HG03025 (cell line): Measurements from ENCODE around the gene CEBPG.

Experiments
- ATAC-seq: cut with Tn5 transposase; IDR thresholded peaks from one replicate; pipeline ENCODE4 v1.9.1; 2021; ENCODE audit warnings: mild to moderate bottlenecking, moderate library complexity; ENCODE audit not compliant: unreplicated experiment, low FRiP score

CEBPG gene

DNA sequence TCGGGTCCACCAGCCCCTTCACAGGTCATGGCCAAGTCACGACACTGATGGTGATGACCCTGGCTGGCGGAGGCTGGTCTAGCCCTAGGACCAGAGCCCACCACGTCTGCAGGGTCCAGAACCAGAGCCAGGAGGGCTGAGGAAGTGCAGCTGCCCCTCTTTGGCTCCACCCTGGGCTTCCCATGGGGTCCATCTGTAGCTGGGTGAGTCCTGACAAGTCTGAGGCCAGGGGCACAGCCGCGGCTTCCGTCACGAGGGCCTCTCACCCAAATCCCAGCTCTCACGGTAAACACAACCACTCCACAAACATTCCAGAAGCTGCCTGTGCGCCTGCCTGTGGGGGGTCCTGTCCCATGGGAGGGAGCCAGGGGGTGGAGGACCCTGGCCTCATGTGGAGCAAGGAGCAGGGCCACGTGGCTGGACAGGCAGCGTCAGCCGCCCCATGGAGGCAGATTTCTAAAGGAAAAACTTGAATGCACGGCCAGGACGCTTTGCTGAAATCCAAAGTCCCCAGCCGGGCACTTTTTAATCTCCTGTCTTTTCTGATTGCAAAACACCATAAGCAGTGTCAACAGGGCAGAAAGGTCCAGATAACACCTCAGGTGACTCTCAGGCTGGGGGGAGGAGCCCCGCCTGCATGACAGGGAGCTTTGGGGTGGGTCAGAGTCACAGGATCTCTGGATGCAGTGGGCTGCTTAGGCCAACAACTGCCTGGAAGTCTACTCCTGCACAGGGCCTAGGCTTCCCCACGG lies 29.9 kb downstream of the CEBPG start:
- no peak for ATAC-seq

DNA sequence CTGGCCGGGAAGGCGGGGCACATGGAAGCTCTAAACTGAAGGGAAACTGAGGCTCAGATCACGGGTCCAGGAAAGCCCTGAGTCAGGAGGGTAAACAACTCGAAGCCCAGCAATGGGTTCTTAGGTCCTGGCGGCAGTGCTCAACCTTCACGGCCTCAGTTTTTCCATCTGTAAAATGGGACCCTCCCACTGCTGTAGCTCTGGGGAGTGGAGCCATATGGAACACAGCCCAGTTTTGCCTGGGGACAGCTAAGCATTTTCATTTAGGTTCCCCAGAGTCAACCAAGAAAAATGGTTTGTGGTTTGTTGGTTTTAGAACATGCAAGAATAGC lies 30.4 kb downstream of the CEBPG start:
- ATAC-seq = no peak

DNA sequence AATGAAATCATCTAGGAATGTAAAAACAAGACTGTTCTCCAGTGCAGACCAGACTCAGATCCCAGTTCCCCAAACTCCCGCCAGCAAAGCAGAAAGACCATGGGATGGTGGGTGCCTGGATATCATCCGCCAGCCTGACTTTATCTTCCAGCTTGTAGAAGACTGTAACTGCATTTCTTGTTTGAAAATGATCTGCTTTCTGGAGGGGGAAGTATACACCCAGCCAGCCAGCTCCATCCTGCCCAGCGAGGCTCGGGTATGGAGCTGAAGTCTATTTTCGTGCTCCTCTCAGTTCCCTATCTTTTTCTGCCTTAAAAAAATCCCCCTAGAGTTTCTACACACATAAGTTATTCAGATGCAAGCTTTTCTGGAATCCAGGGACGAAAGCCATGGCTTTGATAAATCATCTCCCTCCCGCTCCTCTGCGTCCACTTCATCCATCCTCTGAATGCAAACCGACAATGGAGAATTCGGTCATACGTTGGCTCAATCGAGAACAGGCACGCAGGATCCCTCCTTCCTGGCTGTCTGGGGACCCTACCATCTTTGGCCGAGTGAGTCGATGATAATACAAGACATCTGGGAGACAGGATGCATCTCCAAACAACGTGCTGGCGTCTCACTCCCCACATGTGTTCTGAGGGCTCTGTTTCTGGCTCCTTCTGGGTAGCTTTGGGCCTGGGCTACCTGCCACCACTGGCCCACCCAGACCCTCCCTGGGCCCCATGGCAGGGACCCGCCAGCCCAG lies 31.2 kb downstream of the CEBPG start:
- ATAC-seq = no peak

DNA sequence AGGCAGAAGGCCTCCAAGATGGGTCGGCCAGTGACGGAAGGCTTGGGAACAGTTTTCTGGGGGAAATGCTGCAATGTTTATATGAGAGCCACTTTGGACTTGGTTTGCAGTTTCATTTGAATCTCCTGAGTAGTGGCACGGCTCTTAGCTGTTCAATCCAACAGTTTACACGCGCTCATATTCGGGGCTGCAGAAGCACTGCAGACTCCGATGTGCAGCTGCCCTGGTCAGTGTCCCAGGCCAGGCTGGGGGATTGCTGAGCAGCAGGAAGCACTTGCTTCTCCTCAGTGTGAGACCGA lies 31.7 kb downstream of the CEBPG start:
- ATAC-seq = no peak

DNA sequence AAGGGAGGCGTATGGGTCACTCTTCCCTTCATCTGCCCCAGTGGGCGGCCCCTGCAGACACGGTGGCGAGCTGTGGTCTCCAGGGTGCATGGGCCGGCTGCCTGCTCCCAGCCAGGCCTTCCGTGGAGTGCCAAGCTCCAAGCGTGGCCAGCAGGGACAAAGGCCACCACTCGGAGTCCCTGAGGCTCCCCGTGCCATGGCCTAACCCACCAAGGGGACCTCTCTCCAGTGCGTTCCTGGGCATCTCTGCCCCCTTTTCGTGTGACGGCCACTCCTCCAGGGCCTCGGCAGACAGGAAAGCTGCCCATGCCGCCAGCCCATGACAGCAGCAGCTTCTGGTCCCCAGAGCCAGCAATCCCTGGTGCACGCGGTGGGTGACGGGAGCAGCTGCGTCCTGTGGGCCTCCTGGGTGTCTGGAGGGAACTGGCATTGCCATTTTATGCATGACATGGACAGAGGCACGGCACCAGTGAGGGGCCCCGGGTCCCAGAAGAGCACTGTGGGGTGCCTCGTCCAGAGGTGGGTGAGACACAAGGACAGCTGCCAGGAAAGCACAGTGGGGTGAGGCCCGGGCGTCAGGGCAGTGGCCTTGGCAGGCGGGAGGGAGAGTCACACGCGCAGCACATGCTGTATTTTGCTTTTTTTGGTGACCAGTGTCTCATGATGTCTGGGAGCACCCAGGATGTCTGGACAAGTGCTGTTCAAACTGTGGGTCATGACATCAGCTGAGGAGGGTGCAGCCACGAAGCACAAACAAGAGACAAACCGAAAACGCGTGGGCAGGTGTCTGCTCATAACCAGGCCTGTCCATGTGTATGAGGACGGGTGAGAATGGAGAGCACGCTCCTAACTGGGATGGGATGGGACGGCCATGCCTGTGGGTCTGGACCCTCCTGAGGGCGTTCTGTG lies 32.3 kb downstream of the CEBPG start:
- ATAC-seq = no peak

DNA sequence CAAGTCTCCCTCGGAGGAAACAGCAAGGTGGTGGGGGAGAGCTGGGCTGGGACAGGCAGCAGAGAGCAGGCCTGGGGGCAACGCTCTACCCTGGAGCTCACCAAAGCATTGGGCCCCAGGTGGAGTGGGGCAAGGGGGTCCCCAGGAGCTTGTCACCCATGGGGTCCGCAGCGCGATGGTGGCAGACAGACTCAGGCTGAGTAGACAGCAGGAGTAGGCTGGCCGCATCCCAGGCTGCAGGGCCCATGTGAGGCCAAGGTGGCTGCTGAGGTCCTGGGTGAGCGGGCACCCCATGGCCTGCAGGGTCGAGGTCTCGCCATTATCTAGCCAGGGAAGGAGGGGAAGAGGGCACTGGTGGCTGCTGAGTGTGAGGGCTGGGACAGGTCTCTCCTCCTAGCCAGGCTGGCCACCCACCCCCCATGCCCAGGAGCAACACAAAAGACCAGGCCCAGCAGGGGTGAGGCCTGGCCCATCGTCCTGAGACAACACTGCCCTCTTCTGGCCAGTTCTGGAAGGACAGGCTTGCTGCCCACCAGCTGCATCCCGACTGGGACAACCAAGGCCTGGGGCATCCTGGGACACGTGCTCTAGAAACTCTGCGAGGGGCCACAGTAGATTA lies 33.1 kb downstream of the CEBPG start:
- no peak for ATAC-seq

- no peak for ATAC-seq
Measured at GRCh38 chr19:33407140-33407551, 33.6 kb downstream of the CEBPG start.

DNA sequence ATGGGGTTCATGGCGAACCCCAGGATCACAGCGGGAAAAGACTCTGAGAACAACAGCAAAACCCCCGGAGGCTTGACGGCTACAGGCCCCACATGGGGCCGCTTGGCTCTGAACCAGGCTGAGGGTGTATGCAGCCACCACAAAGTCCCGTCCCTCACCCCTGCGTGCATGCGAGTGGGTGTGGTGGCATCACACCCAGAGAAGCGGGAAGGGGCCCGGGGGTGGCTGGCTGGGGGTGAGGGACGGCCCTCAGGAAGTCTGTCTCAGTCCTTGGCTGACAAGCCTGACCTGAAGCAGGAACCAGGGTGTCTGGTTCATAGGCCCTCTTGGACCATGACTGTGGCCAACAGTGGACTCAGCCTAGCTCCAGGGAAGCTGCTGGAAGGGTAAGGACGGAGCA lies 34.2 kb downstream of the CEBPG start:
- no peak for ATAC-seq

GRCh38 chr19:33408116-33408515 lies 34.6 kb downstream of the CEBPG start:
- no peak for ATAC-seq

GRCh38 chr19:33408538-33409434 lies 35.3 kb downstream of the CEBPG start:
- no peak for ATAC-seq

GRCh38 chr19:33409906-33410685 lies 36.6 kb downstream of the CEBPG start:
- ATAC-seq = no peak

DNA sequence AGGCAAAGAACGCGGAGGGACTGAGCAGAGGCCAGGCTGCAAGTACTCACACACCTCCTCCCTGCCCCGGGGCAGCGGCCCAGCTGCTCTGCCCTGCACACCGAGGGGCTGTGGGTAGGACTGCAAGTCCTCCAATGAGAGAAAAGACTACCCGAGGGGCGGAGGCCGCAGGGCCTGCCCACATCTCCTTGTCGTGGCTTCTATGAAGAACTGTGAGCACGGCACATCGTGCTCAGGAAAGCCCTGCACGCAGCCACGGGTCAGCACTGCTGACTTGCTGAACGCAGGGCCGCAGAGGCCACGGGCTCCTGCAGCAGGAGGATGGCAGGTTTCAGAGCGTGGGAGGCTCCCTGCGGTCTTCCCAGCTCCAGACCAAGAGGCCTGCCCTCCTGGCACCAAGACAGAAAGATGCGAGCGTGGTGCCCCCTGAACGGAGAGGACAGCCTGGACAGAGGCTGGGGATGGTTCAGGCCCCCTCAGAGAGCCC lies 37.4 kb downstream of the CEBPG start:
- ATAC-seq = no peak

- ATAC-seq = no peak
Measured at GRCh38 chr19:33411621-33412180, 38.2 kb downstream of the CEBPG start.

DNA sequence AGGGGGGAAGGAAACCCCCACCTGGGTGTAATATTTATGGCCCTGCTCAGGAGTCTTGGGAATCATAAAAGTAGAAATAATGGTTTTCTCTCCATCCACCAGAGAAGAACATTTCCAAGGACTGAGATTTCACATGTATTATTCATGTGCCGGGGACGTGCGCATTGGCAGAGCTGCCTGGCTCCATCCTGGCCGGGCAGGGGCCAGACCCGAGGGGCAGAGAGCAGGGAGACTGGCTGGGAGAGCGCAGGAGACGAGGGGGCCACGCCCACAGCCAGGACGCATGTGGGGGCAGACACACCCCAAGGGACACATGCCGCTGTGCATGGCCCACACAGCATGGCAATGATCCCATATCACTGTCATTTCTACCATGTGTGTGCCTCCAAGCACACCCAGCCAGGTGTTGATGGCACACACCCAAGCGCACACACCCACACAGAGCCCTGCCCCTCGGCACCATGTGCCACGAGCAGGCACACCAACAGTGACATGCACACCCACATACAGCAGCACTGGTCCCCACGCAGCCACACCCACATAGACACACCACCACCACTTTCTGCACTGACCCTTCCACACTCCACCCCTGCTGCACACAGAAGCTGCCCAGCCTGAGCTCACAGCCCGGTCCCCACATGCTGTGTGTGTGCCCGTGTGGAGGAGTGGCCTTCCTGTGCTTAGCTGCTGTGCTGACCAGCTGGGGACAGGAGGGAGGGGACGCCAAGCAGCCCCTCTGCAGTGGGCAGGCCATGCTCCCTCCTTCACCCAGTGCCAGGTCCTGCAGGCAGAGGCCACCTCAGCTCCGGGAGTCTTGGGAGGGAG lies 39.3 kb downstream of the CEBPG start:
- no peak for ATAC-seq

DNA sequence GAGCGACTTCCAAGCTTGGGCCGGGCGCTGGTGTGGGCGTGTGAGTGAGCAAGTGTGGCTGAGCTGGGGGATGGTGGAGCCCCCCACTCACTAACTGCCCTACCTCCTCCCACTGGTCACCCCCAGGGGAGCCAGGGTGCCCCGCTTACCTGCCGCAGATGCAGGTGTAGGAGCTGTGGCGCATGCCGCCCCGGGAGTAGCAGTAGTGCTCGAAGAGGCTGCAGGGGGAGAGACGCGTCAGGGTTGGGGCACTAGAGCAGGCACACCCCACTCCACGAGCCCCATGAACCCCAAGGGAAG lies 39.9 kb downstream of the CEBPG start:
- ATAC-seq = no peak

GRCh38 chr19:33413868-33414666 lies 40.6 kb downstream of the CEBPG start:
- no peak for ATAC-seq
